Mesenchymal stem cell (in vitro differentiated cells and primary cell): ENCODE results near the gene UBFD1.
A peak's percentile ranks its signal among the peaks of the same experiment; 100 is the strongest.

ENCODE experiments used
- DNase-seq: peaks from one replicate; pipeline ENCODE4 v3.0.0-alpha.2; 2013
- H2AFZ ChIP-seq: one replicate; pipeline ENCODE4 v1.6.1; 2013; ENCODE audit warnings: low read depth, mild to moderate bottlenecking, control low read depth, inconsistent platforms, low read length, moderate library complexity
- H2AK5ac ChIP-seq: 2 replicates; pipeline ENCODE4 v1.6.1; 2013; ENCODE audit warnings: low read length, moderate library complexity, mild to moderate bottlenecking, inconsistent platforms; ENCODE audit not compliant: severe bottlenecking
- H2BK120ac ChIP-seq: one replicate; pipeline ENCODE4 v1.6.1; 2013; ENCODE audit warnings: low read depth, mild to moderate bottlenecking, inconsistent platforms, low read length, moderate library complexity
- H2BK12ac ChIP-seq, 2 experiments: one replicate each; pipeline ENCODE4 v1.6.1; 2013; ENCODE audit warnings: inconsistent platforms in 2 of 2, low read length in 2 of 2, mild to moderate bottlenecking in 2 of 2, moderate library complexity in 2 of 2, control low read depth in 1 of 2
- H2BK15ac ChIP-seq: one replicate; pipeline ENCODE4 v1.6.1; 2013; ENCODE audit warnings: mild to moderate bottlenecking, low read depth, inconsistent platforms; ENCODE audit not compliant: poor library complexity, severe bottlenecking
- H2BK5ac ChIP-seq: 2 replicates; pipeline ENCODE4 v1.6.1; 2013; ENCODE audit warnings: low read depth, mild to moderate bottlenecking, low read length, control low read depth, inconsistent platforms; ENCODE audit not compliant: poor library complexity, severe bottlenecking
- H3K14ac ChIP-seq, 2 experiments: one replicate each; pipeline ENCODE4 v1.6.1; 2013; ENCODE audit warnings: inconsistent platforms in 2 of 2, low read length in 2 of 2, control low read depth in 1 of 2, mild to moderate bottlenecking in 1 of 2, moderate library complexity in 1 of 2
- H3K18ac ChIP-seq, 2 experiments: one replicate each; pipeline ENCODE4 v1.6.1; 2013; ENCODE audit warnings: inconsistent platforms in 2 of 2, low read length in 2 of 2, control low read depth in 1 of 2, low read depth in 1 of 2, mild to moderate bottlenecking in 1 of 2
- H3K23ac ChIP-seq, 2 experiments: one replicate each; pipeline ENCODE4 v1.6.1; 2013; ENCODE audit warnings: inconsistent platforms in 2 of 2, low read length in 2 of 2, mild to moderate bottlenecking in 2 of 2, moderate library complexity in 2 of 2, control low read depth in 1 of 2
- H3K27ac ChIP-seq: 2 replicates; pipeline ENCODE4 v1.5.1; 2013; ENCODE audit warnings: mild to moderate bottlenecking, moderate library complexity, low read length, control low read depth, inconsistent platforms; ENCODE audit not compliant: poor library complexity, severe bottlenecking
- H3K27me3 ChIP-seq, 2 experiments: 2 replicates each; pipeline versions ENCODE4 v1.6.1 to v1.7.0; 2013; ENCODE audit warnings: low read length in 2 of 2, mild to moderate bottlenecking in 2 of 2, moderate library complexity in 2 of 2, control low read depth in 1 of 2, inconsistent platforms in 1 of 2; ENCODE audit not compliant: control insufficient read depth in 1 of 2, insufficient read depth in 1 of 2
- H3K36me3 ChIP-seq, 2 experiments: 2 replicates each; pipeline versions ENCODE4 v1.6.1 to v1.7.0; 2013; ENCODE audit warnings: low read length in 2 of 2, control low read depth in 1 of 2, inconsistent platforms in 1 of 2, low read depth in 1 of 2, mild to moderate bottlenecking in 1 of 2; ENCODE audit not compliant: insufficient read depth in 2 of 2, control insufficient read depth in 1 of 2
- H3K4ac ChIP-seq, 2 experiments: one replicate each; pipeline ENCODE4 v1.6.1; 2013; ENCODE audit warnings: inconsistent platforms in 2 of 2, low read length in 2 of 2, mild to moderate bottlenecking in 2 of 2, moderate library complexity in 2 of 2, control low read depth in 1 of 2, low read depth in 1 of 2
- H3K4me1 ChIP-seq: 2 replicates; pipeline ENCODE4 v1.6.1; 2013; ENCODE audit warnings: low read depth, low read length, control low read depth; ENCODE audit not compliant: control insufficient read depth, insufficient read depth
- H3K4me2 ChIP-seq: 2 replicates; pipeline ENCODE4 v1.6.1; 2013; ENCODE audit warnings: low read length, mild to moderate bottlenecking, inconsistent platforms; ENCODE audit not compliant: poor library complexity, severe bottlenecking
- H3K4me3 ChIP-seq, 2 experiments: 2 replicates each; pipeline versions ENCODE4 v1.5.1 to v1.7.0; 2013; ENCODE audit warnings: low read length in 2 of 2, mild to moderate bottlenecking in 2 of 2, control low read depth in 1 of 2, low read depth in 1 of 2; ENCODE audit not compliant: insufficient read depth in 1 of 2
- H3K79me1 ChIP-seq: replicated peaks from 2 replicates; pipeline ENCODE4 v1.6.1; 2013; ENCODE audit warnings: mild to moderate bottlenecking, control low read depth, low read length, inconsistent platforms; ENCODE audit not compliant: poor library complexity, severe bottlenecking
- H3K9ac ChIP-seq: 2 replicates; pipeline ENCODE4 v1.7.0; 2013; ENCODE audit warnings: mild to moderate bottlenecking, low read length, moderate library complexity
- H3K9me3 ChIP-seq: 2 replicates; pipeline ENCODE4 v1.7.0; 2013; ENCODE audit warnings: mild to moderate bottlenecking, low read length; ENCODE audit not compliant: control insufficient read depth
- H4K8ac ChIP-seq: one replicate; pipeline ENCODE4 v1.6.1; 2013; ENCODE audit warnings: inconsistent platforms, mild to moderate bottlenecking, low read length, moderate library complexity
- H4K91ac ChIP-seq: one replicate; pipeline ENCODE4 v1.6.1; 2013; ENCODE audit warnings: mild to moderate bottlenecking, low read length, inconsistent platforms
- WGBS: methylation state at CpG from one replicate; pipeline ENCODE4 v1.1.7; 2013; ENCODE audit warnings: mixed read lengths; 5-methylcytosine and 5-hydroxymethylcytosine counted together

Gene UBFD1

GRCh38 chr16:23595246-23595950, 37.9 kb downstream of the UBFD1 start:
- peak overlapping the region; percentile 93 to 100 for H3K4me3 ChIP-seq
- H2BK5ac ChIP-seq = no peak overlapping the region
- peak overlapping the region; percentile 75 for H4K91ac ChIP-seq
- no peak overlapping the region for H2AFZ ChIP-seq
- H3K4me1 ChIP-seq = peaks cover 7% of the 10 kb centered on the region
- H3K79me1 ChIP-seq = peaks cover 3% of the 10 kb centered on the region
- no peaks in the 10 kb centered on the region for H3K27me3 ChIP-seq
- H3K9me3 ChIP-seq = no peaks in the 10 kb centered on the region
- H3K27ac ChIP-seq = no peak overlapping the region
- H3K4ac ChIP-seq = peak overlapping the region; percentile 81 to 87
- peak; percentile 29 for DNase-seq
- 25% methylated on average over 34 of the region's 34 CpGs for WGBS
- no peak overlapping the region for H2AK5ac ChIP-seq
- peak overlapping the region; percentile 94 for H3K4me2 ChIP-seq
- H2BK15ac ChIP-seq = no peak overlapping the region
- H3K18ac ChIP-seq = peak overlapping the region; percentile 58 to 99
- H3K9ac ChIP-seq = peak overlapping the region; percentile 98
- peak overlapping the region; percentile 85 for H2BK120ac ChIP-seq
- peak overlapping the region in 1 of 2 experiments; percentile 47 for H3K14ac ChIP-seq
- no peak overlapping the region for H2BK12ac ChIP-seq
- H4K8ac ChIP-seq = peak overlapping the region; percentile 99
- H3K23ac ChIP-seq = no peak overlapping the region
- H3K36me3 ChIP-seq = peaks cover 22 to 31% of the 10 kb centered on the region in 2 experiments

GRCh38 chr16:23595951-23596720, 38.6 kb downstream of the UBFD1 start, which contains the start of gene NDUFAB1:
Gene NDUFAB1 (minus strand): TSS chr16:23596316. CDS start chr16:23596290, 26 bp downstream.
- DNase-seq = peak; percentile 91
- Histone ChIP-seq H3K4me2 (peak within 1 kb of the TSS; percentile 94), H3K4me1 (peaks cover 7% of the 10 kb centered on the region), H2BK120ac (peak within 1 kb of the TSS; percentile 85), H3K36me3 (peaks cover 16 to 28% of the 10 kb centered on the region in 2 experiments), H3K18ac (peak within 1 kb of the TSS; percentile 58 to 99), H3K9ac (peak within 1 kb of the TSS; percentile 98), H3K9me3 (no peaks in the 10 kb centered on the region), H3K79me1 (peaks cover 3% of the 10 kb centered on the region), H4K91ac (peak within 1 kb of the TSS; percentile 75), H2BK15ac (peak within 1 kb of the TSS; percentile 80), H3K4ac (peak within 1 kb of the TSS; percentile 81 to 87), H3K27ac (no peak within 1 kb of the TSS), H3K14ac (peak within 1 kb of the TSS in 1 of 2 experiments; percentile 47), H3K23ac (no peak within 1 kb of the TSS), H2AK5ac (peak within 1 kb of the TSS; percentile 3), H2BK12ac (no peak within 1 kb of the TSS), H2BK5ac (peak within 1 kb of the TSS; percentile 67), H2AFZ (peak within 1 kb of the TSS; percentile 20), H3K27me3 (no peaks in the 10 kb centered on the region), H3K4me3 (peak within 1 kb of the TSS; percentile 93 to 100), H4K8ac (peak within 1 kb of the TSS; percentile 99)
- WGBS = 1% methylated on average over 65 of the region's 67 CpGs

- Histone ChIP-seq H3K4ac (no peak overlapping the region), H3K4me1 (peaks cover 7% of the 10 kb centered on the region), H3K27me3 (no peaks in the 10 kb centered on the region), H3K14ac (no peak overlapping the region), H2BK120ac (no peak overlapping the region), H3K9me3 (no peaks in the 10 kb centered on the region), H4K8ac (peak overlapping the region; percentile 80), H3K4me2 (no peak overlapping the region), H3K36me3 (peaks cover 11 to 26% of the 10 kb centered on the region in 2 experiments), H2AK5ac (peak overlapping the region; percentile 3), H2BK12ac (no peak overlapping the region), H3K79me1 (no peaks in the 10 kb centered on the region), H3K27ac (no peak overlapping the region), H2BK5ac (no peak overlapping the region), H2AFZ (no peak overlapping the region), H3K18ac (no peak overlapping the region), H3K9ac (no peak overlapping the region), H3K23ac (no peak overlapping the region), H4K91ac (no peak overlapping the region), H3K4me3 (no peak overlapping the region), H2BK15ac (no peak overlapping the region)
- 82% methylated on average over 10 of the region's 11 CpGs for whole genome bisulfite sequencing
- DNase-seq = no peak
Measured at GRCh38 chr16:23597003-23597756, 39.7 kb downstream of the UBFD1 start.
